KMS-11 (cell line): ENCODE data around the gene KCNH2.

Source experiments
- H2AFZ ChIP-seq: fragments of 200-600 bp; sonication (generic); 2 replicates; pipeline ENCODE4 v1.6.1; 2016; ENCODE audit warnings: antibody characterized with exemption, mixed run types, low read depth
- H3K27ac ChIP-seq: fragments of 200-600 bp; sonication (generic); 2 replicates; pipeline ENCODE4 v1.6.1; 2016; ENCODE audit warnings: mild to moderate bottlenecking, mixed run types
- H3K27me3 ChIP-seq: fragments of 200-600 bp; sonication (generic); 2 replicates; pipeline ENCODE4 v1.6.1; 2017; ENCODE audit warnings: mild to moderate bottlenecking, low read depth, mixed run types, moderate library complexity; ENCODE audit not compliant: insufficient read depth
- H3K36me3 ChIP-seq: fragments of 200-600 bp; sonication (generic); 2 replicates; pipeline ENCODE4 v1.6.1; 2017; ENCODE audit warnings: mild to moderate bottlenecking, mixed run types; ENCODE audit not compliant: insufficient read depth
- H3K4me1 ChIP-seq: fragments of 200-600 bp; sonication (generic); 2 replicates; pipeline ENCODE4 v1.6.1; 2016; ENCODE audit warnings: mild to moderate bottlenecking, low read depth, mixed run types; ENCODE audit not compliant: poor library complexity, severe bottlenecking
- H3K4me2 ChIP-seq: fragments of 200-600 bp; sonication (generic); 2 replicates; pipeline ENCODE4 v1.7.0; 2016; ENCODE audit warnings: mild to moderate bottlenecking, mixed run types
- H3K4me3 ChIP-seq: fragments of 200-600 bp; sonication (generic); IDR thresholded peaks from 2 replicates; pipeline ENCODE4 v1.6.1; 2017; ENCODE audit warnings: low read depth, low read length, mixed read lengths; ENCODE audit not compliant: insufficient read depth
- H3K79me2 ChIP-seq: fragments of 200-600 bp; sonication (generic); 2 replicates; pipeline ENCODE4 v1.6.1; 2016; ENCODE audit warnings: low read depth, mixed run types; ENCODE audit not compliant: insufficient read depth
- H3K9ac ChIP-seq: fragments of 200-600 bp; sonication (generic); 2 replicates; pipeline ENCODE4 v1.6.1; 2016; ENCODE audit warnings: mild to moderate bottlenecking, mixed run types
- H4K20me1 ChIP-seq: fragments of 200-600 bp; sonication (generic); 2 replicates; pipeline ENCODE4 v1.6.1; 2016; ENCODE audit warnings: mild to moderate bottlenecking, mixed run types; ENCODE audit not compliant: insufficient read depth
- CTCF ChIP-seq: fragments of 200-600 bp; sonication (generic); conservative IDR thresholded peaks from 2 replicates; pipeline ENCODE4 v1.6.1; 2017; ENCODE audit warnings: low read depth, mild to moderate bottlenecking, antibody characterized with exemption, low read length, moderate library complexity, mixed read lengths

Gene KCNH2

GRCh38 chr7:150918378-150918777 lies 59.7 kb downstream of the KCNH2 start:
- no peaks in the 10 kb centered on the region for H3K27me3 ChIP-seq

GRCh38 chr7:150917969-150918368 lies 60.2 kb downstream of the KCNH2 start:
- H3K4me2 ChIP-seq: no peak overlapping the region
- no peak overlapping the region for H3K4me3 ChIP-seq
- no peaks in the 10 kb centered on the region for H3K27me3 ChIP-seq
- no peaks in the 10 kb centered on the region for H4K20me1 ChIP-seq
- H3K79me2 ChIP-seq: no peaks in the 10 kb centered on the region
- no peaks in the 10 kb centered on the region for H3K36me3 ChIP-seq
- H3K9ac ChIP-seq: no peak overlapping the region
- no peaks in the 10 kb centered on the region for H3K4me1 ChIP-seq
- no peak overlapping the region for H2AFZ ChIP-seq
- H3K27ac ChIP-seq: no peak overlapping the region
- TF ChIP-seq CTCF: no peak

More at GRCh38 chr7:150918378-150918777, 59.7 kb downstream of the KCNH2 start:
- no peak overlapping the region for H3K4me2 ChIP-seq
- no peak overlapping the region for H2AFZ ChIP-seq
- H3K36me3 ChIP-seq: no peaks in the 10 kb centered on the region
- H3K9ac ChIP-seq: no peak overlapping the region
- H3K4me1 ChIP-seq: no peaks in the 10 kb centered on the region
- no peaks in the 10 kb centered on the region for H4K20me1 ChIP-seq
- no peak overlapping the region for H3K4me3 ChIP-seq
- H3K79me2 ChIP-seq: no peaks in the 10 kb centered on the region
- no peak overlapping the region for H3K27ac ChIP-seq
- TF ChIP-seq CTCF: no peak

- Histone ChIP-seq H4K20me1 (no peaks in the 10 kb centered on the region), H3K4me2 (no peak overlapping the region), H3K27ac (no peak overlapping the region), H3K9ac (no peak overlapping the region), H3K36me3 (no peaks in the 10 kb centered on the region), H3K4me3 (no peak overlapping the region), H2AFZ (no peak overlapping the region), H3K79me2 (no peaks in the 10 kb centered on the region), H3K4me1 (no peaks in the 10 kb centered on the region), H3K27me3 (no peaks in the 10 kb centered on the region)
- TF ChIP-seq CTCF: no peak
Measured at GRCh38 chr7:150916670-150917069, 61.5 kb downstream of the KCNH2 start.

GRCh38 chr7:150914966-150915365 lies 63.2 kb downstream of the KCNH2 start:
- no peak overlapping the region for H3K9ac ChIP-seq
- TF ChIP-seq CTCF: no peak
- no peaks in the 10 kb centered on the region for H4K20me1 ChIP-seq
- no peaks in the 10 kb centered on the region for H3K27me3 ChIP-seq
- H3K4me3 ChIP-seq: no peak overlapping the region
- H3K36me3 ChIP-seq: no peaks in the 10 kb centered on the region
- no peaks in the 10 kb centered on the region for H3K79me2 ChIP-seq
- H3K4me2 ChIP-seq: no peak overlapping the region
- H3K4me1 ChIP-seq: no peaks in the 10 kb centered on the region
- H2AFZ ChIP-seq: no peak overlapping the region
- H3K27ac ChIP-seq: no peak overlapping the region
